Upper lobe of right lung (tissue), 1 donor: Measurements from ENCODE around the gene ZNF385C. TPM values are rescaled to one million over a fixed set of nuclear protein-coding genes. Genes with fewer than 3 reads are reported as not detected.

ENCODE experiments used
- ATAC-seq: fragments of 200-7000 bp; cut with Tn5 transposase; one replicate; pipeline ENCODE4 v1.9.1; 2020; ENCODE audit warnings: mild to moderate bottlenecking, moderate library complexity
- DNase-seq: peaks from one replicate; pipeline ENCODE4 v3.0.0-alpha.2; 2020
- H3K27ac ChIP-seq: fragments of 200-600 bp; one replicate; pipeline ENCODE4 v1.8.0; 2022
- H3K27me3 ChIP-seq: fragments of 200-600 bp; one replicate; pipeline ENCODE4 v1.8.0; 2022; ENCODE audit warnings: mild to moderate bottlenecking
- H3K36me3 ChIP-seq: fragments of 200-600 bp; one replicate; pipeline ENCODE4 v1.8.0; 2022
- H3K4me1 ChIP-seq: fragments of 200-600 bp; one replicate; pipeline ENCODE4 v1.8.0; 2022
- H3K4me3 ChIP-seq: fragments of 200-600 bp; one replicate; pipeline ENCODE4 v1.8.0; 2022; ENCODE audit warnings: mild to moderate bottlenecking
- H3K9me3 ChIP-seq: fragments of 200-600 bp; one replicate; pipeline ENCODE4 v1.8.0; 2022
- CTCF ChIP-seq: fragments of 200-600 bp; IDR thresholded peaks from one replicate; pipeline ENCODE4 v1.8.0; 2022; ENCODE audit warnings: antibody characterized with exemption
- intact Hi-C: fragments of 100-400 bp; cut with DNase I; formaldehyde crosslinking; loops from one replicate; pipeline ENCODE4 v1.11.0; 2022
- total RNA-seq: library from RNA; stranded (reverse); fragmentation: NEBNext Ultra II Directional; extraction: Animal tissue kit (Norgen Biotek cat#: 25700); gene quantifications from one replicate; pipeline ENCODE4 v1.2.1, GENCODE V29; 2021
- donor health status: DM: no; HTN: yes; CAD: no; lungs with severe emphysema.

The ZNF385C gene
- total RNA-seq, 1 donor from 2014 or later = 0.78 TPM

GRCh38 chr17:42002792-42003301 lies 95.4 kb downstream of the ZNF385C start:
- no peak overlapping the region for H3K27ac ChIP-seq
- H3K4me1 ChIP-seq = peaks cover 18% of the 10 kb centered on the region

GRCh38 chr17:42002175-42002791 lies 96.0 kb downstream of the ZNF385C start:
- intact Hi-C loops = no loop called here
- ATAC-seq = no peak
- peaks cover 63% of the 10 kb centered on the region for H3K36me3 ChIP-seq
- H3K27me3 ChIP-seq = no peaks in the 10 kb centered on the region
- DNase-seq = no peak
- H3K9me3 ChIP-seq = no peaks in the 10 kb centered on the region
- TF ChIP-seq CTCF = no peak
- no peak overlapping the region for H3K4me3 ChIP-seq
- peaks cover 17% of the 10 kb centered on the region for H3K4me1 ChIP-seq
- H3K27ac ChIP-seq = no peak overlapping the region

More at GRCh38 chr17:42002792-42003301, 95.4 kb downstream of the ZNF385C start:
- TF ChIP-seq CTCF = no peak
- ATAC-seq = no peak
- H3K36me3 ChIP-seq = peaks cover 57% of the 10 kb centered on the region
- H3K4me3 ChIP-seq = no peak overlapping the region
- H3K27me3 ChIP-seq = no peaks in the 10 kb centered on the region
- H3K9me3 ChIP-seq = no peaks in the 10 kb centered on the region
- no peak for DNase-seq
- intact Hi-C loops = no loop called here

GRCh38 chr17:42001729-42002128 lies 96.5 kb downstream of the ZNF385C start:
- TF ChIP-seq CTCF = no peak
- Histone ChIP-seq H3K4me1 (peaks cover 12% of the 10 kb centered on the region), H3K36me3 (peaks cover 69% of the 10 kb centered on the region), H3K27ac (no peak overlapping the region), H3K9me3 (no peaks in the 10 kb centered on the region), H3K4me3 (no peak overlapping the region), H3K27me3 (no peaks in the 10 kb centered on the region)
- intact Hi-C loops = no loop called here
- ATAC-seq = no peak
- no peak for DNase-seq

- Histone ChIP-seq H3K36me3 (peaks cover 80% of the 10 kb centered on the region), H3K9me3 (no peaks in the 10 kb centered on the region), H3K27me3 (no peaks in the 10 kb centered on the region), H3K4me3 (no peak overlapping the region), H3K27ac (no peak overlapping the region), H3K4me1 (peaks cover 4% of the 10 kb centered on the region)
- DNase-seq = no peak
- intact Hi-C loops = no loop called here
- TF ChIP-seq CTCF = no peak
- ATAC-seq = no peak
Measured at GRCh38 chr17:42000413-42001133, 97.7 kb downstream of the ZNF385C start.

GRCh38 chr17:41998497-41998896 lies 99.8 kb downstream of the ZNF385C start:
- no peak for TF ChIP-seq CTCF
- DNase-seq (no peak), ATAC-seq (no peak)
- Histone ChIP-seq H3K9me3 (no peaks in the 10 kb centered on the region), H3K4me3 (no peak overlapping the region), H3K36me3 (peaks cover 100% of the 10 kb centered on the region), H3K27me3 (no peaks in the 10 kb centered on the region), H3K27ac (no peak overlapping the region), H3K4me1 (no peaks in the 10 kb centered on the region)
- intact Hi-C loops = no loop called here
